Stimulated activated naive CD8-positive, alpha-beta T cell treated with anti-CD3 and anti-CD28 coated beads, Interleukin-15, Interleukin-2, amounts not matched to agents 100 U/mL and 50 U/mL, for 24 hours (primary cell): ENCODE measurements around the gene C5orf58.

ENCODE experiments used
- ATAC-seq: fragments of 150-1000 bp; cut with Tn5 transposase; one replicate; pipeline ENCODE4 v1.10.0; 2021
- DNase-seq: peaks from one replicate; pipeline ENCODE4 v3.0.0; 2021

Gene C5orf58

GRCh38 chr5:170283296-170283695 lies 50.5 kb downstream of the C5orf58 start:
- ATAC-seq: no peak
- DNase-seq: no peak

- ATAC-seq: no peak
- DNase-seq: no peak
Observed at GRCh38 chr5:170284231-170284630, 51.4 kb downstream of the C5orf58 start.

GRCh38 chr5:170285181-170285580 lies 52.4 kb downstream of the C5orf58 start:
- no peak for DNase-seq

GRCh38 chr5:170286386-170286925 lies 53.7 kb downstream of the C5orf58 start:
- no peak for ATAC-seq
- DNase-seq: no peak

More at GRCh38 chr5:170285181-170285580, 52.4 kb downstream of the C5orf58 start:
- no peak for ATAC-seq

GRCh38 chr5:170287532-170287931 lies 54.7 kb downstream of the C5orf58 start:
- ATAC-seq: peak; percentile 34
- peak; percentile 22 for DNase-seq

GRCh38 chr5:170288151-170288550 lies 55.4 kb downstream of the C5orf58 start:
- no peak for ATAC-seq

GRCh38 chr5:170288551-170288950 lies 55.8 kb downstream of the C5orf58 start:
- no peak for ATAC-seq
- DNase-seq: no peak

More at GRCh38 chr5:170288151-170288550, 55.4 kb downstream of the C5orf58 start:
- DNase-seq: no peak

- DNase-seq (peak; percentile 14), ATAC-seq (no peak)
Observed at GRCh38 chr5:170289121-170289520, 56.3 kb downstream of the C5orf58 start.

- peak; percentile 20 for DNase-seq
Observed at GRCh38 chr5:170289764-170290163, 57.0 kb downstream of the C5orf58 start.

GRCh38 chr5:170290498-170290897 lies 57.7 kb downstream of the C5orf58 start:
- DNase-seq (peak; percentile 24), ATAC-seq (no peak)

More at GRCh38 chr5:170289764-170290163, 57.0 kb downstream of the C5orf58 start:
- ATAC-seq: no peak

- DNase-seq (no peak), ATAC-seq (no peak)
Observed at GRCh38 chr5:170292179-170293104, 59.7 kb downstream of the C5orf58 start.

GRCh38 chr5:170293273-170293672 lies 60.5 kb downstream of the C5orf58 start:
- DNase-seq (peak; percentile 80), ATAC-seq (peak; percentile 57)

- ATAC-seq (no peak), DNase-seq (no peak)
Observed at GRCh38 chr5:170294057-170294456, 61.3 kb downstream of the C5orf58 start.

- no peak for DNase-seq
- no peak for ATAC-seq
Observed at GRCh38 chr5:170294556-170294955, 61.8 kb downstream of the C5orf58 start.
